Measurements from ENCODE around the gene ZNF512B.
"Not testable (repeated sequence)": the region's sequence is repeated elsewhere in the genome, so short reads cannot be mapped to it uniquely, and the experiment has no call there.

Gene ZNF512B, protein sequence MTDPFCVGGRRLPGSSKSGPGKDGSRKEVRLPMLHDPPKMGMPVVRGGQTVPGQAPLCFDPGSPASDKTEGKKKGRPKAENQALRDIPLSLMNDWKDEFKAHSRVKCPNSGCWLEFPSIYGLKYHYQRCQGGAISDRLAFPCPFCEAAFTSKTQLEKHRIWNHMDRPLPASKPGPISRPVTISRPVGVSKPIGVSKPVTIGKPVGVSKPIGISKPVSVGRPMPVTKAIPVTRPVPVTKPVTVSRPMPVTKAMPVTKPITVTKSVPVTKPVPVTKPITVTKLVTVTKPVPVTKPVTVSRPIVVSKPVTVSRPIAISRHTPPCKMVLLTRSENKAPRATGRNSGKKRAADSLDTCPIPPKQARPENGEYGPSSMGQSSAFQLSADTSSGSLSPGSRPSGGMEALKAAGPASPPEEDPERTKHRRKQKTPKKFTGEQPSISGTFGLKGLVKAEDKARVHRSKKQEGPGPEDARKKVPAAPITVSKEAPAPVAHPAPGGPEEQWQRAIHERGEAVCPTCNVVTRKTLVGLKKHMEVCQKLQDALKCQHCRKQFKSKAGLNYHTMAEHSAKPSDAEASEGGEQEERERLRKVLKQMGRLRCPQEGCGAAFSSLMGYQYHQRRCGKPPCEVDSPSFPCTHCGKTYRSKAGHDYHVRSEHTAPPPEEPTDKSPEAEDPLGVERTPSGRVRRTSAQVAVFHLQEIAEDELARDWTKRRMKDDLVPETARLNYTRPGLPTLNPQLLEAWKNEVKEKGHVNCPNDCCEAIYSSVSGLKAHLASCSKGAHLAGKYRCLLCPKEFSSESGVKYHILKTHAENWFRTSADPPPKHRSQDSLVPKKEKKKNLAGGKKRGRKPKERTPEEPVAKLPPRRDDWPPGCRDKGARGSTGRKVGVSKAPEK

DNA sequence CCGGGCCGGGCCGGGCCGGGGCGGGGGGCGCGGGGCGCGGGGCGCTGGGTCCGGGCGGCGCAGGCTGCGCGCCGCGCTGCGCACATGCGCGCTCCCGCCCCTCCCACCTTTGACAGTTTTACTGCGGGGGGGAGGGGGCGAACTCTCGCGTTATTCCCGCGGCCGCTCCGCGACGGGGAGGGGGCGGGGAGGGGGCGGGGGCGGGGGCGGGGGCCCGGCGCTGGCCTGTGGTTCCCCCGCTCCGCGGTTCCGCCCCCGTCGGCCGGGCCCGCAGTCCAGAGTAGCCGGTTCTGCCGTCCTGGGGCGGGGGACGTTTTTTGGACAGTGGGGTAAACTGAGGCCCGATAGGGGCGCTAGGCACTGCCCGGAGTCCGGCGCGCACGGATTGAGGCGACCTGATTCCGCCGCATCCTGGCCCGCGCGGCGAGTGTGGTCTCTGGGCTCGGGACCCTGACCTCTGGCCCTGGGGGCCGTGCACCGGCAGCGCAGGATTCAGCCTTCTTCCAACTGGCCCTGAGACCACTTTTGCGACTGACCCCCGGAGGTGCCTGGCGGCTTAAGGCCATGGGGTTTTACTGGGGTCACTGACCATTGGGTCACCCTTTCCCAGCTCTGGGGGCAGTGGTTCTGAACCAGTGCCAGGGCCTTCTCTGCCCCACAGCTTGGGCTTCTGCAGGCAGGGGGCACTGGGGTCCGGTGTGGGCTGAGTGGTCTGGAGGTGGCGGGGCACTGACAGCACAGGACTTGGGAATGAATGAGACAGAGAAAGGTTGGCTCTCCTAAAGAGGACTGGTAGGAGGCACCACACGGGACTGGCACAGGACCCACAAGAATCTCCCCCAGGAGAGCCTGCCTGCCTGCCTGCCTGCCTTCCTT is at the start of gene ZNF512B:
Gene ZNF512B, minus strand, starts transcription at position 93 of the 876 bp plus-strand sequence. CDS start 1,980 bp downstream, outside the sequence.
- DNase-seq: peak in 29 of 56 donors; percentile 13 to 75 (median 36)

GRCh38 chr20:64015635-64016034 is 45.9 kb upstream of the ZNF512B start:
- no peak for DNase-seq

GRCh38 chr20:64012385-64013154 is 42.8 kb upstream of the ZNF512B start:
- DNase-seq: not testable (repeated sequence)

DNA sequence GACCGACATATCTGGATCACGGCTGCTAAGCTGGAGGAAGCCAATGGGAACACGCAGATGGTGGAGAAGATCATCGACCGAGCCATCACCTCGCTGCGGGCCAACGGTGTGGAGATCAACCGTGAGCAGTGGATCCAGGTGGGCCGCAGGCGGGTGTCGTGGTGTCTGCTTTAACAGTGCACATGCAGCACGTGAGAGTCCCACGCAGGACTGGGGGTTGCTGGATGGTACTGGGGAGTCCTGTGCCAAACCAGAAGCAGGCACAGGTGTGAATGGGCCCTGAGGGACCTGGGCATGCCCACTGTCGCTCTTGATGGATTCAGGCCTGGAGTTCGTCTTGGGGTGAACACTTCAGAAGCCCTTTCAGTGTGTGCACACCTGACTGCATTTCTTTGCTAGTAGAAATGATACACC is 41.6 kb upstream of the ZNF512B start:
- DNase-seq: no peak

DNA sequence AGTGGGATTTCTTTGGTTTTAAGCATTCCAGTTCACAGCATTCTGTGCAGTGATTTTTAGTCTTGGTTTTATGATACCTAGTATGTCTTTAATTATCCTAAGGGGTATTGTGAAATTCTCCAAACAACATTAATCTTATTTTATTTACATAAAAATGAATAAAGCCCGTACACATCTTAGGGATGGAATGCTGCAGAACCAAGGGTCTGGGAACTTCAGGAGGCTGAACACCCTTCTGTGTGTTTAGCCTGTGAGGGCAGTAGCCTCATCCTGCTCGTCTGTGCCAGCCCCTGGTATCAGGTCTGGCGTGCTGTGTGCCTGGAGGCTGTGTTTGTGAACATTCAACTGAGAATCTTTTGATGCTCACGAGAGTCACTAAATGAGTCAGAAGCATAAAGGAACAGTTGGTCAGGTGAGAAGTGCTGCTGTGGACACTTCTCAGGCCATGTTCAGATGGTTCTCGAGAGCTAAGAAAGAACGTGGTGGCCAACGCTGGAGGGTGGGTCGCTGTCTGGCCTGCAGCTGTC is 41.0 kb upstream of the ZNF512B start:
- no peak for DNase-seq

- DNase-seq: no peak
Observed at GRCh38 chr20:64009811-64010387, 40.2 kb upstream of the ZNF512B start.

DNA sequence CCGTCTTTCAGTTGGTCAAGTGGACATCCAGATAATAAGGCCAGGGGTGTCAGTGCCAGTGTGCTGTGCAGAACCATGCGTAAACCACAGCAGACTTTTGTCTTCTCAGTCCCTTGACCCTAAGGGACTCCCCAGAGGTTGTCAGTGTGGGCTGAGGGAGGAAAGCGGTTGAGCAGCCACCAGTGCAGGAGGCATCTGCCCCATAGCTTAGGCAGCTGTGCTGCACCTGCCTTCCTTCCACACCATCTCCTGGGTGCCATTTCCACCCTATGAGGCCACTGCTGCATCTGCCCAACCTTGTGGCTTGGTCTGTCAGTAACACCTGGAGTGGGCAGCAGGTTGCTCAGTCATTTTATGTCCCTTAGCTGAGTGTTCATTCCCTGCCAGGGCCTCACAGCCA is 37.2 kb upstream of the ZNF512B start:
- no peak for DNase-seq

DNA sequence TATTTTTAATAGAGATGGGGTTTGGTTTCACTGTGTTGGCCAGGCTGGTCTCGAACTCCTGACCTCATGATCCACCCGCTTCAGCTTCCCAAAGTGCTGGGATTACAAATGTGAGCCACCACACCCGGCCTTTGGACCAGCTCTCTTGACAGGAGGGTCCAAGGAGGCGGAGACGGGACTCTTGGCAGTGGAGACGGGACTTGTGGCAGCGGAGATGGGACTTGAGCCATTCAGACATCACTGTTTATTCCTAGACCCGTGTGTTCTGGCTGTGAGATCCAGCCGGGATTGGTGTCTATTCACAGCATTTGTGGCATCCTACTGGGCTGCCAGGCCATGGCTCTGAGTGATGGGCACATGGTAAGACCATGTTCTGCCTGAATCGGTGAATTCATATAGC is 36.8 kb upstream of the ZNF512B start:
- DNase-seq: peak in 13 of 56 donors; percentile 4 to 45 (median 16)

DNA sequence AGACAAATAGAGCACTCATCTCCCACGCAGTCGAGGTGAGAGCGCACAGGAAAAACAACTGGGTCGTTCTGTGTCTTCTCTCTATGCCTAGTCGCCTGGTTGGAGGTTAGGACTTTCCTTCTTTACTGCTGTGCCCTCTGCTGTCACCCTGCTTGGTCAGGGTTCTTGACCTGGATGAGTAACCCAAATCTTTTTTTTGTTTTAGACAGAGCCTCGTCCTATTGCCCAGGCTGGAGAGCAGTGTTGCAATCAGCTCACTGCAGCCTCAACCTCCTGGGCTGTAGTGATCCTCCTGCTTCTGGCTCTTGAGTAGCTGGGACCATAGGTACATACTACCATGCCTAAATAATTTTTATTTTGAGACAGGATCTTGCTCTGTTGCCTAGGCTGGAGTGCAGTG is 35.7 kb upstream of the ZNF512B start:
- DNase-seq: no peak

- no peak for DNase-seq
Observed at GRCh38 chr20:64003960-64004725, 34.4 kb upstream of the ZNF512B start.

GRCh38 chr20:64001607-64002011 is 31.9 kb upstream of the ZNF512B start:
- no peak for DNase-seq

- DNase-seq: no peak
Observed at GRCh38 chr20:64000906-64001305, 31.2 kb upstream of the ZNF512B start.

- DNase-seq: no peak
Observed at GRCh38 chr20:63982937-63983336, 13.2 kb upstream of the ZNF512B start.

GRCh38 chr20:63980806-63981728 is 11.3 kb upstream of the ZNF512B start, which contains the start of gene PRPF6:
TSS of gene PRPF6 (plus strand) at chr20:63981132. CDS start at chr20:63981246, 114 bp downstream.
- peak in 55 of 56 donors; percentile 62 to 97 (median 89) for DNase-seq

- DNase-seq: peak in 17 of 56 donors; percentile 37 to 78 (median 68)
Observed at GRCh38 chr20:63980317-63980805, 10.6 kb upstream of the ZNF512B start.

DNA sequence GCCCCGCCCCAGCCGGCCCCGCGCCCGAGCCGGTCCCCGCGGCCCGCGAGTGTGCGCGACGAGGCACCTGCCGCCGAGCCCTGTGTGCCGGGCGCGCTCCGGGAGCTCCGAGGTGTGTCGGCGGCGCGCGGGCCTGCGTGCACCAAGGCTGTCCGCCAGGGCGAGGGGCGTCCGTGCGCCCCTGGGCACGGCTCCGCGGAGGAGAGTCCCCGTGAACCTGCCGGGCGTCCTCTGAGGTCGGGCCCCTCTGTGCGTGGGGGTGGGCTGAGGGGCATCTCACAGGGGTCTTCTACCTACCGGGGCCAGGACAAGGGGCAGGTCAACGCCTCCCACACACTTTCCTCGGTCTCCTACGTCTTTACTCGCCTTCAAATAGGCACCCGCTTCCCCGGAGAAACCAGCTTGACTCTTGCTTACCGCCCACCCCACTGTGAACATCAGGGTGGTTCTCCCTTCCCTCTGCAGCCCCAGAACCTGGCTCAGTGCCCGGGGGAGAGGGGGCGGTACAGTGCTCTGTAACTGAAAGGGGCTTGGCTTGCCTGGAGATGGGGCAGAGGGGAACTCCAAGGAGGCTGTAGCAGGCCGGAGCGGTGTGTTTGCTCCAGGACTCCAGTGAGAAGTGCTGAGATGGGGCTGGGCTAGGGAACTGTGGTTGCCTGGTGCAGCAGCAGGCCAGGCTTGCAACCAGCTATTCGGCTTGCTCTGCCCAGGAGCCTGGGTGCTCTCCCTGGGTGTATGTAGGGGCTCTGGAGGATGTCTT is 10.0 kb upstream of the ZNF512B start, which contains the start of gene SAMD10:
Gene SAMD10, minus strand, starts transcription at position 86 of the 760 bp plus-strand sequence. CDS start 175 bp downstream, outside the sequence.
- DNase-seq: peak in 38 of 56 donors; percentile 27 to 83 (median 61)

- no peak for DNase-seq
Observed at GRCh38 chr20:63979229-63979556, 9.5 kb upstream of the ZNF512B start.
